Testis (tissue), 3 donors: ENCODE results near the gene SUPT20H. TPM values are rescaled to one million over a fixed set of nuclear protein-coding genes. Genes with fewer than 3 reads are reported as not detected.

Source experiments
- DNase-seq: peaks from one replicate; pipeline ENCODE4 v3.0.0-alpha.2; 2019
- H3K27ac ChIP-seq, 2 donors: fragments of 200-600 bp; sonication (generic); one replicate each; pipeline ENCODE4 v1.5.1; 2019
- H3K27me3 ChIP-seq: fragments of 200-600 bp; sonication (generic); one replicate; pipeline ENCODE4 v1.5.1; 2019
- H3K36me3 ChIP-seq: fragments of 200-600 bp; sonication (generic); one replicate; pipeline ENCODE4 v1.5.1; 2017; ENCODE audit warnings: low read depth; ENCODE audit errors: missing control alignments
- H3K4me1 ChIP-seq: fragments of 200-600 bp; sonication (generic); one replicate; pipeline ENCODE4 v1.5.1; 2019
- H3K4me3 ChIP-seq, 2 donors: fragments of 200-600 bp; sonication (generic); one replicate each; pipeline ENCODE4 v1.5.1; 2017 to 2019
- H3K9me3 ChIP-seq: fragments of 200-600 bp; sonication (generic); one replicate; pipeline ENCODE4 v1.5.1; 2017
- POLR2A ChIP-seq: fragments of 450-650 bp; IDR thresholded peaks from one replicate; pipeline ENCODE4 v1.6.1; 2017; ENCODE audit warnings: antibody characterized with exemption, mild to moderate bottlenecking, moderate library complexity
- WGBS, 2 donors: methylation state at CpG; one replicate each; pipeline ENCODE4 v1.1.5; 2018; 5-methylcytosine and 5-hydroxymethylcytosine counted together
- intact Hi-C: fragments of 100-400 bp; cut with DNase I; formaldehyde crosslinking; loops from one replicate; pipeline ENCODE4 v1.15.1; 2023; ENCODE audit warnings: low total_unique reads
- polyA plus RNA-seq: library from polyadenylated mRNA; stranded (reverse); fragments of 350-450 nt; fragmentation: Illumina TruSeq; extraction: RNeasy Lipid Tissue Mini Kit (QIAGEN cat#74804); gene quantifications from one replicate; pipeline ENCODE4 v1.2.3, GENCODE V29; 2014; ENCODE audit warnings: low read depth, low replicate concordance; ENCODE audit not compliant: insufficient read depth
- total RNA-seq, 2 donors: library from RNA; depleted of rRNA; stranded (reverse); fragments of >200 nt; gene quantifications; one replicate each; pipeline ENCODE4 v1.2.3, GENCODE V29; 2016
- TF ChIP-seq, protein P1 (sequence below), 3 experiments: fragments of 450-650 bp in 2 of 3; fragments of 200-600 bp in 1 of 3; sonication (generic) in 1 of 3; IDR thresholded peaks; one replicate each; pipeline ENCODE4 v1.5.1; 2016 to 2019; ENCODE audit warnings: antibody characterized with exemption in 3 of 3, mild to moderate bottlenecking in 2 of 3, moderate library complexity in 1 of 3

Gene SUPT20H
- total and polyA plus RNA-seq, 3 donors from 2014 or later = 109 to 176 (median 119) TPM

DNA sequence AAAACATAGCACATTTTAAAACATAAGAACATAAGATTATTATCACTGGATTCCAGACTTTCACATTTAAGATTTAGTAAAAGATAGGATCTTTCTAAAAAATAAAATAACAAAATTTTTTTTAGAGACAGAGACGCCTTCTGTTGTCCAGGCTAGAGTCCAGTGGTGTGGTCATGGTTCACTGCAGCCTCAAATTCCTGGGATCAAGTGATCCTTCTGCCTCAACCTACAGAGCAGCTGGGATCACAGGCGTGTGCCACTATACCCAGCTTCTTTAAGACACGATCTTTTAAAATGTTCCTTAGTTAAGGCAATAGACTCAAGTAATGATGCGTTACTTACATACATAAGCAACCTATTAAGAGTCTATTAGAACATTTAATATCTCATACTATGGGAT, 93.1 kb downstream of the SUPT20H start:
- Histone ChIP-seq H3K9me3 (no peaks in the 10 kb centered on the region), H3K4me1 (no peaks in the 10 kb centered on the region), H3K36me3 (no peaks in the 10 kb centered on the region), H3K27ac (no peak overlapping the region), H3K4me3 (no peak overlapping the region), H3K27me3 (no peaks in the 10 kb centered on the region)
- WGBS, 2 donors = 91 to 97% methylated on average over 4 of the region's 4 CpGs
- intact Hi-C loops = no loop called here
- DNase-seq = no peak
- TF ChIP-seq, protein P1, sequence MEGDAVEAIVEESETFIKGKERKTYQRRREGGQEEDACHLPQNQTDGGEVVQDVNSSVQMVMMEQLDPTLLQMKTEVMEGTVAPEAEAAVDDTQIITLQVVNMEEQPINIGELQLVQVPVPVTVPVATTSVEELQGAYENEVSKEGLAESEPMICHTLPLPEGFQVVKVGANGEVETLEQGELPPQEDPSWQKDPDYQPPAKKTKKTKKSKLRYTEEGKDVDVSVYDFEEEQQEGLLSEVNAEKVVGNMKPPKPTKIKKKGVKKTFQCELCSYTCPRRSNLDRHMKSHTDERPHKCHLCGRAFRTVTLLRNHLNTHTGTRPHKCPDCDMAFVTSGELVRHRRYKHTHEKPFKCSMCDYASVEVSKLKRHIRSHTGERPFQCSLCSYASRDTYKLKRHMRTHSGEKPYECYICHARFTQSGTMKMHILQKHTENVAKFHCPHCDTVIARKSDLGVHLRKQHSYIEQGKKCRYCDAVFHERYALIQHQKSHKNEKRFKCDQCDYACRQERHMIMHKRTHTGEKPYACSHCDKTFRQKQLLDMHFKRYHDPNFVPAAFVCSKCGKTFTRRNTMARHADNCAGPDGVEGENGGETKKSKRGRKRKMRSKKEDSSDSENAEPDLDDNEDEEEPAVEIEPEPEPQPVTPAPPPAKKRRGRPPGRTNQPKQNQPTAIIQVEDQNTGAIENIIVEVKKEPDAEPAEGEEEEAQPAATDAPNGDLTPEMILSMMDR (IDR thresholded peaks at IDR 0.05) = no peak
- TF ChIP-seq POLR2A = no peak

DNA sequence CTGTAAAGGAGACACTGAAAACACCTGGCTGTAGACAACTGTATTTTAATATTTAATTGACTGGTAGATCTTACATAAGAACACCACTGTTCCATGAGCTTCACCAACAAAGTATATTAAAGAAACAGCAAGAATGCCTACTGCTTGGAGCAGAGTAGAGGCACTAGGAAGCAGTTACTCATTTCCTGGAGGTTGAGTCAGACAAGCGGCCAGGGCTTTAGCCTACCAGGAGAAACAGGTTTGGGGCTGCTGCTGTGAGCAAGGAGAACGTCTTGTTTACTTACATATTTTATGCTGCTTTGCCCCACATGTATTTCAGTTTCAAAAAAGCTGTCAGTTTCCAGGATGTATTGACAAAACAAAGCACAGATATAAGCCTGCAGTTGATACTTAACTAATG, 93.7 kb downstream of the SUPT20H start:
- no peaks in the 10 kb centered on the region for H3K36me3 ChIP-seq
- H3K4me3 ChIP-seq = no peak overlapping the region
- H3K4me1 ChIP-seq = no peaks in the 10 kb centered on the region
- no peaks in the 10 kb centered on the region for H3K27me3 ChIP-seq
- 79 to 88% methylated on average over 2 of the region's 2 CpGs for WGBS, 2 donors
- TF ChIP-seq, protein P1 (IDR thresholded peaks at IDR 0.05) = no peak
- TF ChIP-seq POLR2A = no peak
- intact Hi-C loops = no loop called here
- H3K27ac ChIP-seq = no peak overlapping the region
- no peaks in the 10 kb centered on the region for H3K9me3 ChIP-seq
- DNase-seq = no peak

DNA sequence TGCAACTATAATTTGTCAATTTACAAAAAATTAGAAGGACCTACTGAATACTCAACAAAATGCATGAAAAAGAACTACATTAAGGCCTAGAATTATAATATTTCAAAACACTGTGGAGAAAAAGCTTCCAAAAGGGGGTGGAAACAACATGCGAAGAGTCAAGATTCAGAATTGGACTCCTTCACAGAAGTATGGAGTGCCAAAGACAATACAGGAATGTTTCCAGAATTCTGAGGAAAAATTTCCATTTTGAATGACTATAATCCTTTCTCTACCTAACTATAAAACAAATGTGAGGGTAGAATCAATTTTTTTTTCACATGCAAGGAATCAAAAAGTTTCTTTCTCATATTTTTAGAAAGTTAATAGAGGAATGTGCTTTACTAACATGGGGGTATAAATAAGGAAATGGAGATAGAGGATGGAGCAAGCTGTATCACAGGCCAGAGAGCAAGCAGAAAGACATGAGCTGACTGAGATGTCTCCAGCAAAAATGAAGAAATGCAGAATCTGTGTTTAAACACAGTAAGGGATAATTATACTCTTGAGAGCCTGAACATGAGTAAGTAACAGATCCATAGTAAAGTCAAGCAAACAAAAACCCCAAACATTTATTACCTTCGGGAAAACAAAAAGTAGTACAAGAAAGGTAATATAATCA, 99.9 kb downstream of the SUPT20H start:
- no peak overlapping the region for H3K27ac ChIP-seq

More for the DNA sequence above, 99.9 kb downstream of the SUPT20H start:
- Histone ChIP-seq H3K27me3 (no peaks in the 10 kb centered on the region), H3K36me3 (no peaks in the 10 kb centered on the region), H3K4me1 (no peaks in the 10 kb centered on the region), H3K9me3 (no peaks in the 10 kb centered on the region), H3K4me3 (no peak overlapping the region)
- intact Hi-C loops = no loop called here
- DNase-seq = no peak
- TF ChIP-seq, protein P1 (IDR thresholded peaks at IDR 0.05) = no peak
- no peak for TF ChIP-seq POLR2A
- 65 to 71% methylated on average over 2 of the region's 2 CpGs for WGBS, 2 donors

Other genes starting within 250 kb of the SUPT20H start
- gene RFXAP, start 240.5 kb downstream of the SUPT20H start, total RNA-seq = 10 to 100 TPM in 1 of 2 donors, 1 to 10 TPM in 1; 6.6 to 11.1 TPM
- gene RFXAP, start 240.5 kb downstream of the SUPT20H start, polyA plus RNA-seq = 10.3 TPM
- 10 to 100 TPM; 10.9 to 11.3 TPM for gene SMAD9, start 139.4 kb downstream of the SUPT20H start, total RNA-seq
- 4.2 TPM for gene SMAD9, start 139.4 kb downstream of the SUPT20H start, polyA plus RNA-seq
- gene ALG5, start 60.3 kb downstream of the SUPT20H start, total RNA-seq = 10 to 100 TPM; 16.8 to 18.0 TPM
- gene ALG5, start 60.3 kb downstream of the SUPT20H start, polyA plus RNA-seq = 27.1 TPM
- gene EXOSC8, start 58.9 kb downstream of the SUPT20H start, total RNA-seq = 10 to 100 TPM; 45.7 to 48.1 TPM
- gene EXOSC8, start 58.9 kb downstream of the SUPT20H start, polyA plus RNA-seq = 58.3 TPM
- gene CSNK1A1L, start 46.0 kb upstream of the SUPT20H start, total RNA-seq = 1 to 10 TPM; 5.1 to 6.9 TPM
- gene CSNK1A1L, start 46.0 kb upstream of the SUPT20H start, polyA plus RNA-seq = 9.2 TPM